ENCODE results near the gene GOLGA5.

DNA sequence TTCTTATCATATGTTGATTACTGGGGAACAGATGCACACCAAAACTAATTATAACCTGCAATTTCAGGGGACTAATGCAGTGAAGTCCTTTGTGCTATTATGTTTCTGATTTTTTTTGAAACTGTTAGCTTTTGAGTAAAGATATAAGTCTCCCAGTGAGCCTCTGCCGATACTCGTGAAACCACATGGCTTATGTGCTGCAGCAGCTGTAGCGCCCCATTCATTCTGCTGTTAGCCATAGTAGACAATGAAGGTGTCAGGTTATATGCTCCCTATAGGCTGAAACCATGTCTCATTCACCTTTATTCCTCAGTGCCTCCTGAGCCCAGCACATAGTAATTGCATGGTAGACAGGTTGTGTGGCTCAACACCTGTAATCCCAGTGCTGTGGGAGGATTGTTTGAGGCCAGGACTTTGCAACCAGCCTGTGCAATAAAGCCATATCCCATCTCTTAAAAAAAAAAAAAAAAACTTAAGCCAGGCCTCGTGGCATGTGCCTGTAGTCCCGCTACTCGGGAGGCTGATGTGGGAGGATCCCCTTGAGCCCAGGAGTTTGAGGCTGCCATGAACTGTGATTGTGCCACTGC, 25.0 kb downstream of the GOLGA5 start:
- TF ChIP-seq, protein P1, sequence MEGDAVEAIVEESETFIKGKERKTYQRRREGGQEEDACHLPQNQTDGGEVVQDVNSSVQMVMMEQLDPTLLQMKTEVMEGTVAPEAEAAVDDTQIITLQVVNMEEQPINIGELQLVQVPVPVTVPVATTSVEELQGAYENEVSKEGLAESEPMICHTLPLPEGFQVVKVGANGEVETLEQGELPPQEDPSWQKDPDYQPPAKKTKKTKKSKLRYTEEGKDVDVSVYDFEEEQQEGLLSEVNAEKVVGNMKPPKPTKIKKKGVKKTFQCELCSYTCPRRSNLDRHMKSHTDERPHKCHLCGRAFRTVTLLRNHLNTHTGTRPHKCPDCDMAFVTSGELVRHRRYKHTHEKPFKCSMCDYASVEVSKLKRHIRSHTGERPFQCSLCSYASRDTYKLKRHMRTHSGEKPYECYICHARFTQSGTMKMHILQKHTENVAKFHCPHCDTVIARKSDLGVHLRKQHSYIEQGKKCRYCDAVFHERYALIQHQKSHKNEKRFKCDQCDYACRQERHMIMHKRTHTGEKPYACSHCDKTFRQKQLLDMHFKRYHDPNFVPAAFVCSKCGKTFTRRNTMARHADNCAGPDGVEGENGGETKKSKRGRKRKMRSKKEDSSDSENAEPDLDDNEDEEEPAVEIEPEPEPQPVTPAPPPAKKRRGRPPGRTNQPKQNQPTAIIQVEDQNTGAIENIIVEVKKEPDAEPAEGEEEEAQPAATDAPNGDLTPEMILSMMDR (conservative IDR thresholded peaks at IDR 0.05; ENCODE audit: low read depth, low read length) = no peak
- no peak for TF ChIP-seq EZH2 (IDR thresholded peaks at IDR 0.05; ENCODE audit: low read length, unreplicated experiment)

All from PC-3 (cell line).